Keratinocyte (primary cell): ENCODE results near the gene ADAMTS17. TPM values are rescaled to one million over a fixed set of nuclear protein-coding genes. Genes with fewer than 3 reads are reported as not detected.

Experiments used
- DNase-seq: peaks from one replicate; pipeline ENCODE4 v3.0.0-alpha.2; 2011; ENCODE audit warnings: low read depth, missing footprints, low spot score
- FAIRE-seq: peaks from 2 replicates; lab custom pipeline; 2011; peaks lifted over from hg19 to GRCh38; lab: Jason Lieb, UNC
- H2AFZ ChIP-seq: 2 replicates; pipeline ENCODE4 v1.6.0; 2012; ENCODE audit warnings: low read length, control low read depth, inconsistent platforms; ENCODE audit not compliant: control insufficient read depth
- H3K27ac ChIP-seq: 2 replicates; pipeline ENCODE4 v1.5.1; 2011; ENCODE audit warnings: low read length; ENCODE audit not compliant: control insufficient read depth, insufficient read depth
- H3K27me3 ChIP-seq: 3 replicates; pipeline ENCODE4 v1.6.0; 2011; ENCODE audit warnings: low read length; ENCODE audit not compliant: control insufficient read depth, insufficient read depth; ENCODE audit errors: extremely low read depth
- H3K36me3 ChIP-seq, 2 experiments: 2 replicates in 1 of 2; 3 replicates in 1 of 2; pipeline ENCODE4 v1.5.1; 2011; ENCODE audit warnings: low read length in 2 of 2, mild to moderate bottlenecking in 1 of 2; ENCODE audit not compliant: control insufficient read depth in 2 of 2, insufficient read depth in 2 of 2; ENCODE audit errors: extremely low read depth in 1 of 2
- H3K4me1 ChIP-seq: 3 replicates; pipeline ENCODE4 v1.5.1; 2011; ENCODE audit warnings: low read length; ENCODE audit not compliant: control insufficient read depth, insufficient read depth; ENCODE audit errors: extremely low read depth
- H3K4me2 ChIP-seq: 3 replicates; pipeline ENCODE4 v1.6.0; 2011; ENCODE audit warnings: low read depth, low read length; ENCODE audit not compliant: control insufficient read depth, insufficient read depth; ENCODE audit errors: extremely low read depth
- H3K4me3 ChIP-seq, 3 experiments: fragments of 200-600 bp in 1 of 3; sonication (generic) in 1 of 3; 2 replicates in 2 of 3; 3 replicates in 1 of 3; pipeline ENCODE4 v1.5.1; 2011 to 2016; ENCODE audit warnings: low read length in 3 of 3, mild to moderate bottlenecking in 3 of 3, control low read depth in 2 of 3, inconsistent platforms in 1 of 3, low read depth in 1 of 3, mixed read lengths in 1 of 3, mixed run types in 1 of 3, moderate library complexity in 1 of 3; ENCODE audit not compliant: control insufficient read depth in 2 of 3, insufficient read depth in 2 of 3; ENCODE audit errors: extremely low read depth in 1 of 3
- H3K79me2 ChIP-seq: 2 replicates; pipeline ENCODE4 v1.6.0; 2012; ENCODE audit warnings: low read length; ENCODE audit not compliant: control insufficient read depth, insufficient read depth
- H3K9ac ChIP-seq: 3 replicates; pipeline ENCODE4 v1.6.0; 2011; ENCODE audit warnings: low read length; ENCODE audit not compliant: control insufficient read depth, insufficient read depth; ENCODE audit errors: extremely low read depth
- H3K9me1 ChIP-seq: 3 replicates; pipeline ENCODE4 v1.6.0; 2011; ENCODE audit warnings: low read length; ENCODE audit not compliant: control insufficient read depth, insufficient read depth; ENCODE audit errors: extremely low read depth
- H3K9me3 ChIP-seq: 2 replicates; pipeline ENCODE4 v1.5.1; 2012; ENCODE audit warnings: low read depth, low read length; ENCODE audit not compliant: control insufficient read depth
- H4K20me1 ChIP-seq: 3 replicates; pipeline ENCODE4 v1.6.0; 2011; ENCODE audit warnings: low read length; ENCODE audit not compliant: control insufficient read depth, insufficient read depth; ENCODE audit errors: extremely low read depth
- CTCF ChIP-seq, 3 experiments: IDR thresholded peaks in 1 of 3; conservative IDR thresholded peaks in 1 of 3; optimal IDR thresholded peaks in 1 of 3; 2 replicates in 2 of 3; 3 replicates in 1 of 3; pipeline versions ENCODE3 to v1.5.1; 2011; ENCODE audit warnings: low read length in 3 of 3, mild to moderate bottlenecking in 3 of 3, moderate library complexity in 2 of 3, control low read depth in 1 of 3, inconsistent platforms in 1 of 3; ENCODE audit not compliant: insufficient read depth in 2 of 3; ENCODE audit errors: extremely low read depth in 1 of 3
- EZH2 ChIP-seq: IDR thresholded peaks from one replicate; pipeline ENCODE4 v1.6.1; 2012; ENCODE audit warnings: inconsistent platforms, mild to moderate bottlenecking, low read length, moderate library complexity
- dilution Hi-C: fragments of 300-500 bp; cut with MboI; formaldehyde crosslinking; loops from one replicate; pipeline ENCODE4 v1.7.0; 2020; ENCODE audit warnings: low sequenced_read_pairs; ENCODE audit not compliant: extremely low pct_ligation_motif_present
- polyA plus RNA-seq, 5 experiments: library from polyadenylated mRNA; depleted of rRNA in 3 of 5; stranded (reverse) in 3 of 5; stranded (forward) in 1 of 5; unstranded in 1 of 5; fragments of >200 nt; gene quantifications; 1 replicate in 1 of 5; 2 replicates in 3 of 5; 3 replicates in 1 of 5; pipeline versions ENCODE4 v1.2.1 to v1.2.3, GENCODE V29; 2011 to 2012; ENCODE audit warnings: missing spikeins in 2 of 5, low read depth in 1 of 5, low replicate concordance in 1 of 5

The ADAMTS17 gene
- polyA plus RNA-seq, 1 donor (not counting 4 experiments of a cell fraction or from before 2014, with no cell fraction given) = 0.18 TPM

- Histone ChIP-seq H3K4me1 (no peaks in the 10 kb centered on the region), H3K9me1 (no peaks in the 10 kb centered on the region), H3K36me3 (no peaks in the 10 kb centered on the region), H3K9ac (no peak overlapping the region), H3K9me3 (no peaks in the 10 kb centered on the region), H3K27ac (no peak overlapping the region), H3K4me2 (no peak overlapping the region), H3K4me3 (no peak overlapping the region), H2AFZ (no peak overlapping the region), H3K79me2 (no peaks in the 10 kb centered on the region), H4K20me1 (no peaks in the 10 kb centered on the region), H3K27me3 (peaks cover 5% of the 10 kb centered on the region)
- dilution Hi-C loops = no loop called here
- DNase-seq (no peak), FAIRE-seq (no peak)
- no peak for TF ChIP-seq EZH2
- TF ChIP-seq CTCF (optimal IDR thresholded peaks at IDR 0.05 in 1 of 3, IDR thresholded peaks at IDR 0.05 in 1 of 3, conservative IDR thresholded peaks at IDR 0.05 in 1 of 3; ENCODE audit: extremely low read depth in 1 of 3, insufficient read depth in 2 of 3, low read length in 3 of 3) = no peak
Measured at GRCh38 chr15:100160953-100161352, 180.8 kb downstream of the ADAMTS17 start.

DNA sequence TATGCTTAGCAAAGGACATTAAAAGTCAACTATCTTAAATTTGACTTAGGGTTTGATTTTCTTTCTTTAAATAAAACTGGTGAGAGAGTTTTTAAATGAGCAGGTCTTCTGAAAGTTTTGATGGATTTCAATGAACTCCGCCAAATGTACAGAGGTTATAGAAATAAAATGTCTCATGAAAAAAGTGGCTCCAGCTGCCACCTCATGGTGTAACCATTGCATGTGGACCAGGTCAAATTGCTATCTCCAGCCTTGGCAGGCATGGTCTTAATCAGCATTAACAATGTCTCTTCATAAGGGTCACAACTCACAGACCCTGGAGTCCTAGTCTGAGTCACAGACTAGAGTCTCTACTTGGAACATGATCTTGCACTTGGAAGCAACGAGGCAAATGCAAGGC is 182.3 kb downstream of the ADAMTS17 start:
- H3K27ac ChIP-seq = no peak overlapping the region
- no peak for TF ChIP-seq CTCF (optimal IDR thresholded peaks at IDR 0.05 in 1 of 3, IDR thresholded peaks at IDR 0.05 in 1 of 3, conservative IDR thresholded peaks at IDR 0.05 in 1 of 3; ENCODE audit: extremely low read depth in 1 of 3, insufficient read depth in 2 of 3, low read length in 3 of 3)
- no peak for TF ChIP-seq EZH2
- H3K4me1 ChIP-seq = no peaks in the 10 kb centered on the region
- H3K4me2 ChIP-seq = no peak overlapping the region
- no peak overlapping the region for H3K4me3 ChIP-seq
- no peak overlapping the region for H3K9ac ChIP-seq
- no peaks in the 10 kb centered on the region for H3K9me1 ChIP-seq
- dilution Hi-C loops = no loop called here
- no peaks in the 10 kb centered on the region for H3K27me3 ChIP-seq
- no peaks in the 10 kb centered on the region for H4K20me1 ChIP-seq
- no peaks in the 10 kb centered on the region for H3K79me2 ChIP-seq
- no peak overlapping the region for H2AFZ ChIP-seq
- no peaks in the 10 kb centered on the region for H3K9me3 ChIP-seq
- FAIRE-seq (no peak), DNase-seq (no peak)
- no peaks in the 10 kb centered on the region for H3K36me3 ChIP-seq
